Esophagus muscularis mucosa (tissue), 4 donors: ENCODE measurements around the gene DCP1B.

ENCODE experiments used
- CTCF ChIP-seq, 3 experiments: fragments of 200-600 bp in 2 of 3; fragments of 450-650 bp in 1 of 3; sonication (generic) in 2 of 3; IDR thresholded peaks; one replicate each; pipeline ENCODE4 v1.5.1; 2017 to 2019; ENCODE audit warnings: antibody characterized with exemption in 3 of 3, mild to moderate bottlenecking in 2 of 3, moderate library complexity in 1 of 3
- EP300 ChIP-seq: sonication (generic); formaldehyde crosslinking; IDR thresholded peaks from one replicate; pipeline ENCODE4 v1.6.1; 2017; ENCODE audit warnings: antibody characterized with exemption
- POLR2A ChIP-seq: fragments of 450-650 bp; IDR thresholded peaks from one replicate; pipeline ENCODE4 v1.6.1; 2017; ENCODE audit warnings: antibody characterized with exemption, moderate library complexity, mild to moderate bottlenecking, low read depth
- POLR2AphosphoS5 ChIP-seq, 2 donors: sonication (generic); formaldehyde crosslinking; IDR thresholded peaks; one replicate each; pipeline ENCODE4 v1.6.1; 2017; ENCODE audit warnings: antibody characterized with exemption in 2 of 2

DNA sequence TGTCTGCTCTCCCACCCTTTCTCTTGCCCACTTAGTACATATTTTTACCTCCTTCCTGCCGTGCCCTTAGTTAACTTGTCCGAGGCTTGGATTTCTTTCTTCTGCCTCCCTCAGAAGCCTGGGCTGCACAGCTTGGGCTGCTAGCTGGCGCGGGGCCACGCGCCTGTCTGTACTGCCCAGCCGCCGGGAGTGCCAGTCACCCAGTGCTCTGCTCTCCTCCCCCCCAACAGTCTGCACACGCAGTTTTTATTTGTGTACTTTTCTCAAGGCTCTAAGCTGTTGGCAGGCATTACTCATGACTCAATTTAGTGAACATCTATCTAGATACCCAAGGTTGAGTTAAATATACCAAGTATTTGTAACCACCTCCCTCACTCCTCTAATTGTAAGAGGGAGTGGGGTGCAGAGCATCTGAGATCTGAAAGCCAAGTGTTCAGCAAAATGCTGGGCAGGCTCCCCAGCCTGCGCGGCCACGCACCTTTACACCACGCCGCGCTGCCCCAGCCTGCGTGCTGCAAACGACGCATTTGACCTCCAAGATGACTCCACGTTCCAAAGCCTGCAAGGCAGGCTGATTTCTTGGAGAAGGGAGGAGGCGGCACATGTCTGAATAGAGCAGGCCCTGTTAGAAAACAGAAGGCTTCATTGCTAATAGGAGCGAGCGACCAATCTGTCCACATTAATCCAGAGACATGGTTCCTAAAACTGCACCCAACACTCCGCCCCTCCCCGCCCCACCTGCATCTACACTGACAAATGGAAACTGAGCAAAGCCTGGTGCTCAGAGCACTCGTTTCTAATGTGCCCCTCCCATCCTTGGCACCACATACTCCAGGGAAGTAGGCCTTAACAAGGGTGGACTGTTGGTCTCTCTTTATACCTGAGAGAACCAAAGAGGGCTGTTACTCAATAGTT is 67.6 kb downstream of the DCP1B start:
- peak in 1 of 3 experiments; percentile 7 for TF ChIP-seq CTCF (IDR thresholded peaks at IDR 0.05)
- peak; percentile 47 to 55 for TF ChIP-seq POLR2AphosphoS5 (IDR thresholded peaks at IDR 0.05)
- no peak for TF ChIP-seq POLR2A
- TF ChIP-seq EP300 = no peak
